Naive thymus-derived CD4-positive, alpha-beta T cell (primary cell): ENCODE data around the gene ULK1. TPM values are rescaled to one million over a fixed set of nuclear protein-coding genes. Genes with fewer than 3 reads are reported as not detected.
A peak's percentile ranks its signal among the peaks of the same experiment; 100 is the strongest.

ENCODE experiments used
- ATAC-seq: fragments of 150-1000 bp; cut with Tn5 transposase; 2 replicates; pipeline ENCODE4 v1.10.0; 2021; ENCODE audit warnings: mild to moderate bottlenecking, moderate library complexity
- CTCF ChIA-PET: fragments of 350-600 bp; sonication (Branson Sonifier 250); formaldehyde crosslinking; loops from one replicate; lab custom pipeline; 2021; ENCODE audit warnings: antibody characterized with exemption; lab: Charles Lee
- POLR2A ChIA-PET: fragments of 350-600 bp; sonication (Branson Sonifier 250); formaldehyde crosslinking; loops from one replicate; lab custom pipeline; 2021; ENCODE audit warnings: antibody characterized with exemption, inconsistent platforms; lab: Charles Lee
- DNase-seq, 9 donors: peaks; one replicate each; pipeline versions ENCODE4 v3.0.0 to v3.0.0-alpha.2; 2020 to 2022; ENCODE audit warnings: mixed read lengths in 1 of 9
- H3K27ac ChIP-seq: one replicate; pipeline ENCODE4 v1.7.0; 2013; ENCODE audit warnings: mild to moderate bottlenecking, low read depth, low read length, moderate library complexity
- H3K27me3 ChIP-seq, 2 donors: one replicate each; pipeline ENCODE4 v1.7.0; 2013; ENCODE audit warnings: low read length in 2 of 2, mild to moderate bottlenecking in 2 of 2, moderate library complexity in 2 of 2; ENCODE audit not compliant: control insufficient read depth in 2 of 2, insufficient read depth in 2 of 2
- H3K36me3 ChIP-seq, 3 experiments: 1 replicate in 2 of 3; 2 replicates in 1 of 3; pipeline ENCODE4 v1.7.0; 2013; ENCODE audit warnings: low read length in 3 of 3, mild to moderate bottlenecking in 3 of 3, moderate library complexity in 1 of 3; ENCODE audit not compliant: insufficient read depth in 3 of 3, control insufficient read depth in 2 of 3
- H3K4me1 ChIP-seq, 2 donors: one replicate each; pipeline ENCODE4 v1.7.0; 2013; ENCODE audit warnings: low read length in 2 of 2, mild to moderate bottlenecking in 2 of 2, moderate library complexity in 1 of 2; ENCODE audit not compliant: control insufficient read depth in 2 of 2, insufficient read depth in 2 of 2
- H3K4me3 ChIP-seq: 2 replicates; pipeline ENCODE4 v1.7.0; 2013; ENCODE audit warnings: mild to moderate bottlenecking, low read length
- H3K9me3 ChIP-seq, 3 experiments: 1 replicate in 2 of 3; 2 replicates in 1 of 3; pipeline ENCODE4 v1.7.0; 2013; ENCODE audit warnings: low read length in 3 of 3; ENCODE audit not compliant: control insufficient read depth in 2 of 3
- H3K27ac Mint-ChIP-seq, 9 donors: one replicate each; pipeline ENCODE4 v1.8.0; 2020 to 2022; ENCODE audit warnings: mixed read lengths in 9 of 9, mild to moderate bottlenecking in 8 of 9, moderate library complexity in 5 of 9, inconsistent platforms in 2 of 9
- H3K27me3 Mint-ChIP-seq, 5 donors: one replicate each; pipeline ENCODE4 v1.8.0; 2021 to 2022; ENCODE audit warnings: mixed read lengths in 5 of 5, mild to moderate bottlenecking in 1 of 5
- H3K36me3 Mint-ChIP-seq, 5 donors: one replicate each; pipeline ENCODE4 v1.8.0; 2020 to 2022; ENCODE audit warnings: mixed read lengths in 5 of 5, mild to moderate bottlenecking in 3 of 5, inconsistent platforms in 1 of 5
- H3K4me1 Mint-ChIP-seq, 7 donors: one replicate each; pipeline ENCODE4 v1.8.0; 2020 to 2022; ENCODE audit warnings: mixed read lengths in 7 of 7, mild to moderate bottlenecking in 3 of 7, inconsistent platforms in 1 of 7
- H3K4me3 Mint-ChIP-seq, 10 donors: one replicate each; pipeline ENCODE4 v1.8.0; 2020 to 2022; ENCODE audit warnings: mild to moderate bottlenecking in 10 of 10, mixed read lengths in 10 of 10, moderate library complexity in 6 of 10, inconsistent platforms in 2 of 10
- H3K9me3 Mint-ChIP-seq, 11 donors: one replicate each; pipeline ENCODE4 v1.8.0; 2020 to 2022; ENCODE audit warnings: mixed read lengths in 11 of 11, mild to moderate bottlenecking in 4 of 11, inconsistent platforms in 1 of 11, moderate library complexity in 1 of 11
- intact Hi-C, 2 donors: fragments of 100-400 bp; cut with micrococcal nuclease; formaldehyde crosslinking; loops; one replicate each; pipeline ENCODE4 v1.15.1; 2023
- polyA plus RNA-seq, 2 donors: library from polyadenylated mRNA; unstranded; fragments of 300-500 nt; fragmentation: Illumina TruSeq; gene quantifications; one replicate each; pipeline ENCODE4 v1.2.3, GENCODE V29; 2021
- total RNA-seq, 6 experiments: library from RNA in 5 of 6; stranded (reverse) in 5 of 6; gene quantifications; 1 replicate in 5 of 6; 2 replicates in 1 of 6; pipeline ENCODE4 v1.2.3 and lab custom pipeline; 2021 to 2026

The ULK1 gene
- total and polyA plus RNA-seq, 7 experiments from 2014 or later = 0.28 to 109 (median 36.3) TPM

DNA sequence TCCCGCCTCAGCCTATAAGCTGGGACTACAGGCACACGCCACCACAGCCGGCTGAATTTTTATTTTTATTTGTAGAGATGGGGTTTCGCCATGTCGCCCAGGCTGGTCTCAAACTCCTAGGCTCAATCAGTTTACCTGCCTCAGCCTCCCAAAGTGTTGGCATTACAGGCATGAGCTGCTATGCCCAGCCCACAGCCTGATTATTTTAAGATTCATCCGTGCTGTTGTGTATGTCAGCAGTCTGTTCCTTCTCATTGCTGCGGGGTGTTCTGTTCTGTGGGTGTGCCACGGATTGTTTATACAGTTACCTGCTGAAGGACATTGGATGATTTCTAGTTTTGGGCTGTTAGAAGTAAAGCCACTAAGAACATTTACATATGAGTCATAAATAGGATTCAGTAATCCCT is 45.7 kb downstream of the ULK1 start:
- DNase-seq (no peak), ATAC-seq (no peak)
- no peaks in the 10 kb centered on the region for H3K9me3 ChIP-seq
- no peak overlapping the region for H3K27ac ChIP-seq
- no peak overlapping the region for H3K4me3 Mint-ChIP-seq
- peaks cover 0 to 41% (median 10%) of the 10 kb centered on the region in 5 donors for H3K36me3 Mint-ChIP-seq
- peaks cover 0 to 1% (median 0%) of the 10 kb centered on the region in 11 donors for H3K9me3 Mint-ChIP-seq
- peak overlapping the region in 1 of 9 donors; percentile 49 for H3K27ac Mint-ChIP-seq
- ChIA-PET POLR2A (no interaction called here), CTCF (no interaction called here)
- peaks cover 0 to 54% (median 0%) of the 10 kb centered on the region in 3 experiments for H3K36me3 ChIP-seq
- H3K4me1 Mint-ChIP-seq = peaks cover 0 to 7% (median 0%) of the 10 kb centered on the region in 7 donors
- H3K27me3 Mint-ChIP-seq = no peaks in the 10 kb centered on the region
- no peak overlapping the region for H3K4me3 ChIP-seq
- H3K27me3 ChIP-seq = no peaks in the 10 kb centered on the region
- H3K4me1 ChIP-seq = no peaks in the 10 kb centered on the region
- intact Hi-C loops = loop anchor here in 1 of 2 donors (10.0 kb wide), 2 partner anchors 335 to 545 kb away; no protein-coding TSS in a partner anchor

DNA sequence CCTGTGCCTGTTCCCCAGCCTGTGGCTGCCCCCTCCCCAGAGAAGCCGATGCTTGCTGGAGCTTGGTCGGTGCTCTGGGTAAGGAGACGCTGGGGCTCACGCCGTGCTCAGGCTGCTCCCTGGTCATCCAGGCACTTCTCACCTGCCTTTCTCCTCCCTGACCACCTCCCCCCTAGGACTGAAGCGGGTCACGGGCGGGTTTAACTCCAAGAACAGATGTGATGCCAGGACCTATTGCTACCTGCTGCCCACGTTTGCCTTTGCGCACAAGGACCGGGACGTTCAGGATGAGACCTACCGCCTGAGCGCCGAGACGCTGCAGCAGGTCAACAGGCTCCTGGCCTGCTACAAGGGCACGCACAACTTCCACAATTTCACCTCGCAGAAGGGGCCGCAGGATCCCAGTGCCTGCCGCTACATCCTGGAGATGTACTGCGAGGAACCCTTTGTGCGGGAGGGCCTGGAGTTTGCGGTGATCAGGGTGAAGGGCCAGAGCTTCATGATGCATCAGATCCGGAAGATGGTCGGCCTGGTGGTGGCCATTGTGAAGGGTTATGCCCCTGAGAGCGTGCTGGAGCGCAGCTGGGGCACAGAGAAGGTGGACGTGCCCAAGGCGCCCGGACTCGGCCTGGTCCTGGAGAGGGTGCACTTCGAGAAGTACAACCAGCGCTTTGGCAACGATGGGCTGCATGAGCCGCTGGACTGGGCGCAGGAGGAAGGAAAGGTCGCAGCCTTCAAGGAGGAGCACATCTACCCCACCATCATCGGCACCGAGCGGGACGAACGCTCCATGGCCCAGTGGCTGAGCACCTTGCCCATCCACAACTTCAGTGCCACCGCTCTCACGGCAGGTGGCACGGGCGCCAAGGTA is 46.9 kb downstream of the ULK1 start:
- H3K4me1 Mint-ChIP-seq = peaks cover 0 to 9% (median 0%) of the 10 kb centered on the region in 7 donors
- no peak overlapping the region for H3K27ac Mint-ChIP-seq
- H3K27me3 Mint-ChIP-seq = no peaks in the 10 kb centered on the region
- no peaks in the 10 kb centered on the region for H3K4me1 ChIP-seq
- peaks cover 0 to 43% (median 11%) of the 10 kb centered on the region in 5 donors for H3K36me3 Mint-ChIP-seq
- ATAC-seq = no peak
- no peak overlapping the region for H3K4me3 Mint-ChIP-seq
- intact Hi-C loops = loop anchor here in 1 of 2 donors (10.0 kb wide), 2 partner anchors 337 to 543 kb away; no protein-coding TSS in a partner anchor
- CTCF ChIA-PET = interaction anchor here (0.6 kb wide), 1 partner anchor 27 kb away, joined by 3 read pairs; no protein-coding TSS in a partner anchor
- H3K9me3 Mint-ChIP-seq = peaks cover 0 to 2% (median 0%) of the 10 kb centered on the region in 11 donors
- peaks cover 0 to 54% (median 0%) of the 10 kb centered on the region in 3 experiments for H3K36me3 ChIP-seq
- DNase-seq = no peak
- POLR2A ChIA-PET = no interaction called here
- H3K27ac ChIP-seq = no peak overlapping the region
- H3K27me3 ChIP-seq = no peaks in the 10 kb centered on the region
- no peak overlapping the region for H3K4me3 ChIP-seq
- no peaks in the 10 kb centered on the region for H3K9me3 ChIP-seq

DNA sequence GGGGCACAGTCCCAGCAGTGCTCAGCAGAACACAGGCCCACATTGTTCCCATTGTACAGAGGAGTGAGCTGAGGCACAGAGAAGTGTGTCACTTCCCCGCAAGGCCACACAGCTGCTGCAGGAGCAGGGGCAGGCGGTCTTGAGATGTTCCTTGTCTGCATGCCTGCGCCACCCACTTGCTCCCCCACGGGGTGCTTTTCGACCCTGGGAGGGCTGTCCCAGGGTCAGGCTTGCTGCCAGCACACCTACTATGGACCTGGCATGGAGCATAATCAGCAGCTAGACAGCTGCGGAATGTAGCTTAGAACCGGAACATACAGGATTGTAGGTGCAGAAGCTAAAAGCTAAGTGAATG is 47.5 kb downstream of the ULK1 start:
- no peak overlapping the region for H3K4me3 ChIP-seq
- H3K27ac ChIP-seq = no peak overlapping the region
- Mint-ChIP-seq H3K4me1 (peaks cover 0 to 9% (median 0%) of the 10 kb centered on the region in 7 donors), H3K27me3 (no peaks in the 10 kb centered on the region), H3K36me3 (peaks cover 0 to 40% (median 11%) of the 10 kb centered on the region in 5 donors), H3K27ac (no peak overlapping the region), H3K4me3 (no peak overlapping the region), H3K9me3 (peaks cover 0 to 2% (median 0%) of the 10 kb centered on the region in 11 donors)
- H3K36me3 ChIP-seq = peaks cover 0 to 48% (median 0%) of the 10 kb centered on the region in 3 experiments
- ChIA-PET CTCF (interaction anchor here (0.6 kb wide), 1 partner anchor 26 kb away, joined by 3 read pairs; no protein-coding TSS in a partner anchor), POLR2A (no interaction called here)
- intact Hi-C loops = loop anchor here in 1 of 2 donors (10.0 kb wide), 2 partner anchors 337 to 543 kb away; no protein-coding TSS in a partner anchor
- ATAC-seq (no peak), DNase-seq (no peak)
- H3K4me1 ChIP-seq = no peaks in the 10 kb centered on the region
- H3K27me3 ChIP-seq = no peaks in the 10 kb centered on the region
- H3K9me3 ChIP-seq = no peaks in the 10 kb centered on the region

DNA sequence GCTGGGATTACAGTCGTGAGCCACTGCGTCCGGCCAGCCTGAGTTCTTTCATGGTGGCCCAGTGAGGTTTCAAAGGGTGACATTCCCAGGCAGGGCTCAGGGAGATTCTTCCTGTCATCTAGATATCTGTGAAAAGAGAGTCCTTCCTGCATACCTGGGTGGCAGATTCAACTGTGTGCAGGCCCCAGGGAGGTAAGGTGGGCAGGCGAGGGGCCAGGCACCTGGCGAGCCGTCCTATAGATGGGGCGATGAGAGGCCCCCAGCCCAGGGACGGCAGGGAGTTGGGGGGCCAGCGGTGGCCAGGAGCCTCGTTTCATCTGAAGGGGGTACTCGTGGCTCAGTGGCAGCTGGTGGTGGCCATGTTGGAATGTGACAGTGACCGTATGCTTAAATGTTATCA is 48.2 kb downstream of the ULK1 start:
- Histone ChIP-seq H3K27me3 (no peaks in the 10 kb centered on the region), H3K27ac (no peak overlapping the region), H3K9me3 (no peaks in the 10 kb centered on the region), H3K36me3 (peaks cover 0 to 47% (median 0%) of the 10 kb centered on the region in 3 experiments), H3K4me1 (no peaks in the 10 kb centered on the region), H3K4me3 (no peak overlapping the region)
- Mint-ChIP-seq H3K27me3 (no peaks in the 10 kb centered on the region), H3K36me3 (peaks cover 0 to 37% (median 11%) of the 10 kb centered on the region in 5 donors), H3K27ac (no peak overlapping the region), H3K4me3 (no peak overlapping the region), H3K9me3 (peaks cover 0 to 2% (median 0%) of the 10 kb centered on the region in 11 donors), H3K4me1 (peaks cover 3 to 10% (median 5%) of the 10 kb centered on the region in 7 donors)
- ChIA-PET CTCF (no interaction called here), POLR2A (no interaction called here)
- DNase-seq (no peak), ATAC-seq (no peak)
- intact Hi-C loops = loop anchor here in 1 of 2 donors (10.0 kb wide), 2 partner anchors 338 to 542 kb away; no protein-coding TSS in a partner anchor

DNA sequence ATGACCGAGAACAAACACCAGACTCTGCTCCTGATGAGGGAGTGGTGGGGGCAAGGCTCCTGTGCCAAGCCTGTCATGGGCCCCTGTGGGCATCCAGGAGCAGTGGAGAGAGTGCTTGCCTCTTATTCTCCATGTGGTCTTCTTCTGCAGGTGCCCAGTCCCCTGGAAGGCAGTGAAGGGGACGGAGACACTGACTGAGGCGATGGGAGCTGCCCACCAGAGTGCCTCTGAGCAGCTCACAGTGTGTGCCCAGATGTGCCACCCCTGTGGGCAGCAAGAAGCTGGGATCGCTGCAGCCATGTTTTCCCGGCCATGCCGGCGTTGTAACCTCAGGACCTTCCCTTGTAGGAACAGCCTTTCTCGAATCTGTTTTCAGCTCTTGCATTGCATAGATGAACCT is 49.0 kb downstream of the ULK1 start:
- CTCF ChIA-PET = no interaction called here
- H3K36me3 Mint-ChIP-seq = peaks cover 0 to 32% (median 8%) of the 10 kb centered on the region in 5 donors

DNA sequence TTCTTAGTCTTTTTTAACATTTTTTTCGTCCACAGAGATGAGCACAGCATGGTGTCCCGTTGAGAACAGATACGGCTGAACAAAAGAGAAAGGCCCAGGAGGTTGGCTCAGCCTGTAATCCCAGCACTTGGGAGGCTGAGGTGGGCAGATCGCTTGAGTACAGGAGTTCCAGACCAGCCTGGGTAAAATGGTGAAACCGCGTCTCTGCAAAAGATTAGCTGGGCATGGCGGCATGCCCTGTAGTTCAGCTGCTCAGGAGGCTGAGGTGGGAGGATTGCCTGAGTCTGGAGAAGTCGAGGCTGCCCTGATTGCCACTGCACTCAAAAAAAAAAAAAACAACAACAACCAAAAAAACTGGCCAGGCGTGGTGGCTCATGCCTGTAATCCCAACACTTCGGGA is 49.5 kb downstream of the ULK1 start:
- Mint-ChIP-seq H3K27me3 (no peaks in the 10 kb centered on the region), H3K36me3 (peaks cover 0 to 32% (median 8%) of the 10 kb centered on the region in 5 donors), H3K9me3 (peaks cover 0 to 2% (median 0%) of the 10 kb centered on the region in 11 donors), H3K4me1 (peaks cover 13 to 19% (median 16%) of the 10 kb centered on the region in 7 donors), H3K4me3 (no peak overlapping the region), H3K27ac (no peak overlapping the region)
- H3K9me3 ChIP-seq = no peaks in the 10 kb centered on the region
- DNase-seq (no peak), ATAC-seq (no peak)
- peaks cover 0 to 47% (median 0%) of the 10 kb centered on the region in 3 experiments for H3K36me3 ChIP-seq
- no peak overlapping the region for H3K4me3 ChIP-seq
- ChIA-PET POLR2A (no interaction called here), CTCF (no interaction called here)
- intact Hi-C loops = loop anchor here in 1 of 2 donors (10.0 kb wide), 2 partner anchors 339 to 541 kb away; no protein-coding TSS in a partner anchor
- H3K27ac ChIP-seq = no peak overlapping the region
- H3K27me3 ChIP-seq = no peaks in the 10 kb centered on the region
- no peaks in the 10 kb centered on the region for H3K4me1 ChIP-seq

More for the DNA sequence above, 49.0 kb downstream of the ULK1 start:
- H3K4me1 Mint-ChIP-seq = peaks cover 10 to 15% (median 12%) of the 10 kb centered on the region in 7 donors
- no peak overlapping the region for H3K4me3 Mint-ChIP-seq
- H3K36me3 ChIP-seq = peaks cover 0 to 47% (median 0%) of the 10 kb centered on the region in 3 experiments
- intact Hi-C loops = loop anchor here in 1 of 2 donors (10.0 kb wide), 2 partner anchors 339 to 541 kb away; no protein-coding TSS in a partner anchor
- H3K27me3 ChIP-seq = no peaks in the 10 kb centered on the region
- POLR2A ChIA-PET = no interaction called here
- no peak for DNase-seq
- H3K9me3 ChIP-seq = no peaks in the 10 kb centered on the region
- H3K9me3 Mint-ChIP-seq = peaks cover 0 to 2% (median 0%) of the 10 kb centered on the region in 11 donors
- H3K4me3 ChIP-seq = no peak overlapping the region
- H3K27ac Mint-ChIP-seq = no peak overlapping the region
- no peaks in the 10 kb centered on the region for H3K4me1 ChIP-seq
- H3K27ac ChIP-seq = no peak overlapping the region
- ATAC-seq = no peak
- no peaks in the 10 kb centered on the region for H3K27me3 Mint-ChIP-seq
